ENCODE results near the gene PLPP7. TPM values are rescaled to one million over a fixed set of nuclear protein-coding genes. Genes with fewer than 3 reads are reported as not detected.

The PLPP7 gene
- polyA plus RNA-seq, 12 donors: 10.8 to 52.6 (median 29.8) TPM; not detected in 1

Other genes starting within 250 kb of the PLPP7 start
- gene AIF1L, start 193.2 kb upstream of the PLPP7 start, polyA plus RNA-seq (ENCODE audit: insufficient read length in 12 of 12): 10 to 100 TPM in 11 of 12 donors, not detected in 1; 19.5 to 48.5 (median 25.9) TPM
- 100 to 1,000 TPM in 1 of 12 donors, 10 to 100 TPM in 10, not detected in 1; 22.6 to 142 (median 27.5) TPM for gene NUP214, start 164.1 kb upstream of the PLPP7 start, polyA plus RNA-seq (ENCODE audit: insufficient read length in 12 of 12)
- 10 to 100 TPM in 11 of 12 donors, not detected in 1; 17.1 to 46.7 (median 32.3) TPM for gene FAM78A, start 13.2 kb upstream of the PLPP7 start, polyA plus RNA-seq (ENCODE audit: insufficient read length in 12 of 12)
- 100 to 1,000 TPM in 11 of 12 donors, 10 to 100 TPM in 1; 96.2 to 239 (median 143) TPM for gene PRRC2B, start 104.4 kb downstream of the PLPP7 start, polyA plus RNA-seq (ENCODE audit: insufficient read length in 12 of 12)
- gene POMT1, start 213.2 kb downstream of the PLPP7 start, polyA plus RNA-seq (ENCODE audit: insufficient read length in 12 of 12): 10 to 100 TPM in 11 of 12 donors, not detected in 1; 17.4 to 31.8 (median 23.3) TPM
- 10 to 100 TPM in 11 of 12 donors, not detected in 1; 21.7 to 38.0 (median 23.7) TPM for gene UCK1, start 241.5 kb downstream of the PLPP7 start, polyA plus RNA-seq (ENCODE audit: insufficient read length in 12 of 12)